Endothelial cell of umbilical vein (primary cell): ENCODE measurements around the gene AGO1. TPM values are rescaled to one million over a fixed set of nuclear protein-coding genes. Genes with fewer than 3 reads are reported as not detected.

Experiments
- BruUV-seq: library from RNA; stranded (reverse); fragments of 400-500 nt; replicated peaks from 2 replicates; lab custom pipeline; 2021; lab: Mats Ljungman, UMichigan
- CTCF ChIA-PET: fragments of 300-600, 350-600 bp; sonication (Branson Sonifier 250); formaldehyde crosslinking; loops from one replicate; lab custom pipeline; 2021; ENCODE audit warnings: antibody characterized with exemption, inconsistent platforms; lab: Charles Lee
- POLR2A ChIA-PET: fragments of 300-600, 350-600 bp; sonication (Branson Sonifier 250); formaldehyde crosslinking; loops from one replicate; lab custom pipeline; 2021; ENCODE audit warnings: antibody characterized with exemption, inconsistent platforms; lab: Charles Lee
- DNase-seq: peaks from one replicate; pipeline ENCODE4 v3.0.0-alpha.2; 2011; ENCODE audit warnings: low read depth, low spot score
- FAIRE-seq: peaks from 2 replicates; lab custom pipeline; 2011; peaks lifted over from hg19 to GRCh38; lab: Jason Lieb, UNC
- H2AFZ ChIP-seq: 2 replicates; pipeline ENCODE4 v1.6.0; 2012; ENCODE audit warnings: low read depth, low read length, control low read depth, inconsistent platforms
- H3K27ac ChIP-seq: 2 replicates; pipeline ENCODE4 v1.5.1; 2011; ENCODE audit warnings: low read depth, mild to moderate bottlenecking, control low read depth, low read length, moderate library complexity; ENCODE audit not compliant: insufficient read depth
- H3K27me3 ChIP-seq, 2 experiments: 2 replicates each; pipeline versions ENCODE4 v1.6.0 to v1.6.1; 2011; ENCODE audit warnings: low read length in 2 of 2, mixed read lengths in 1 of 2; ENCODE audit not compliant: control insufficient read depth in 2 of 2, insufficient read depth in 2 of 2
- H3K36me3 ChIP-seq, 2 experiments: 2 replicates in 1 of 2; 3 replicates in 1 of 2; pipeline ENCODE4 v1.5.1; 2011; ENCODE audit warnings: low read length in 2 of 2, mild to moderate bottlenecking in 1 of 2, moderate library complexity in 1 of 2; ENCODE audit not compliant: control insufficient read depth in 2 of 2, insufficient read depth in 2 of 2; ENCODE audit errors: extremely low read depth in 1 of 2
- H3K4me1 ChIP-seq: 3 replicates; pipeline ENCODE4 v1.5.1; 2011; ENCODE audit warnings: mild to moderate bottlenecking, low read length; ENCODE audit not compliant: control insufficient read depth, insufficient read depth; ENCODE audit errors: extremely low read depth
- H3K4me2 ChIP-seq: 2 replicates; pipeline ENCODE4 v1.6.1; 2011; ENCODE audit warnings: low read length, control low read depth, mixed read lengths; ENCODE audit not compliant: insufficient read depth
- H3K4me3 ChIP-seq, 3 experiments: fragments of 200-600 bp in 1 of 3; sonication (generic), shearing (Covaris generic) in 1 of 3; replicated peaks in 1 of 3; 2 replicates each; pipeline ENCODE4 v1.5.1; 2011 to 2016; ENCODE audit warnings: control low read depth in 3 of 3, low read length in 3 of 3, mild to moderate bottlenecking in 2 of 3, inconsistent platforms in 1 of 3, low read depth in 1 of 3, moderate library complexity in 1 of 3; ENCODE audit not compliant: insufficient read depth in 1 of 3
- H3K79me2 ChIP-seq: 2 replicates; pipeline ENCODE4 v1.6.0; 2012; ENCODE audit warnings: low read length, inconsistent platforms; ENCODE audit not compliant: control insufficient read depth, insufficient read depth
- H3K9ac ChIP-seq: replicated peaks from 2 replicates; pipeline ENCODE3; 2011; ENCODE audit warnings: low read length, control low read depth; ENCODE audit not compliant: insufficient read depth; ENCODE audit errors: extremely low read depth
- H3K9me1 ChIP-seq: replicated peaks from 3 replicates; pipeline ENCODE4 v1.6.0; 2011; ENCODE audit warnings: mild to moderate bottlenecking, low read length; ENCODE audit not compliant: control insufficient read depth, insufficient read depth; ENCODE audit errors: extremely low read depth
- H3K9me3 ChIP-seq: replicated peaks from 2 replicates; pipeline ENCODE4 v1.5.1; 2012; ENCODE audit warnings: low read length, inconsistent platforms; ENCODE audit not compliant: control insufficient read depth, insufficient read depth
- H4K20me1 ChIP-seq: replicated peaks from 2 replicates; pipeline ENCODE3; 2011; ENCODE audit warnings: mild to moderate bottlenecking, low read length; ENCODE audit not compliant: control insufficient read depth, insufficient read depth; ENCODE audit errors: extremely low read depth
- CTCF ChIP-seq, 2 donors: IDR thresholded peaks; 1 replicate in 1 of 2; 2 replicates in 1 of 2; pipeline ENCODE4 v1.5.1; 2011; ENCODE audit warnings: low read length in 2 of 2, mild to moderate bottlenecking in 2 of 2, moderate library complexity in 2 of 2, control low read depth in 1 of 2, inconsistent platforms in 1 of 2, low read depth in 1 of 2; ENCODE audit not compliant: insufficient read depth in 1 of 2; ENCODE audit errors: extremely low read depth in 1 of 2
- EZH2 ChIP-seq: IDR thresholded peaks from 2 replicates; pipeline ENCODE4 v1.6.1; 2012; ENCODE audit warnings: borderline replicate concordance, low read depth, mild to moderate bottlenecking, moderate library complexity, low read length, inconsistent platforms; ENCODE audit not compliant: severe bottlenecking
- FOS ChIP-seq: IDR thresholded peaks from 2 replicates; pipeline ENCODE4 v1.6.1; 2011; ENCODE audit warnings: mild to moderate bottlenecking, low read length, moderate library complexity, borderline replicate concordance; ENCODE audit not compliant: insufficient read depth
- GATA2 ChIP-seq: IDR thresholded peaks from 2 replicates; pipeline ENCODE4 v1.7.0; 2011; ENCODE audit warnings: low read depth, mild to moderate bottlenecking, moderate library complexity, mixed read lengths, low read length; ENCODE audit not compliant: insufficient read length, insufficient read depth
- JUN ChIP-seq: IDR thresholded peaks from 2 replicates; pipeline ENCODE4 v1.6.1; 2011; ENCODE audit warnings: borderline replicate concordance, low read depth; ENCODE audit not compliant: insufficient read length, insufficient read depth
- MAX ChIP-seq: IDR thresholded peaks from 2 replicates; pipeline ENCODE4 v1.6.1; 2011; ENCODE audit not compliant: insufficient read depth, insufficient read length
- MYC ChIP-seq: IDR thresholded peaks from one replicate; pipeline ENCODE4 v1.6.1; 2011; ENCODE audit warnings: mild to moderate bottlenecking, low read depth, low read length
- POLR2A ChIP-seq: IDR thresholded peaks from 2 replicates; pipeline ENCODE4 v1.6.1; 2012; ENCODE audit warnings: low read depth, mild to moderate bottlenecking, control low read depth, low read length
- POLR2AphosphoS5 ChIP-seq: IDR thresholded peaks from 2 replicates; pipeline ENCODE4 v1.6.1; 2012; ENCODE audit warnings: low read depth, mild to moderate bottlenecking, control low read depth, low read length, moderate library complexity; ENCODE audit not compliant: insufficient read depth
- dilution Hi-C: fragments of 300-500 bp; cut with MboI; formaldehyde crosslinking; loops from one replicate; pipeline ENCODE4 v1.15.0; 2019; ENCODE audit warnings: low sequenced_read_pairs; ENCODE audit not compliant: extremely low pct_ligation_motif_present
- intact Hi-C: fragments of 100-400 bp; cut with micrococcal nuclease; formaldehyde crosslinking; loops from one replicate; pipeline ENCODE4 v1.10.0; 2022
- polyA plus RNA-seq, 4 experiments: library from polyadenylated mRNA; depleted of rRNA in 3 of 4; stranded (reverse) in 3 of 4; unstranded in 1 of 4; fragments of >200 nt; gene quantifications; 2 replicates each; pipeline versions ENCODE4 v1.2.1 to v1.2.3, GENCODE V29; 2011 to 2012; ENCODE audit warnings: missing spikeins in 1 of 4
- total RNA-seq: library from RNA; stranded (reverse); gene quantifications from 2 replicates; pipeline ENCODE4 v1.2.3, GENCODE V29; 2021

The AGO1 gene
- total and polyA plus RNA-seq, 2 donors (not counting 3 experiments of a cell fraction or from before 2014, with no cell fraction given) = 10.8 to 31.0 TPM

DNA sequence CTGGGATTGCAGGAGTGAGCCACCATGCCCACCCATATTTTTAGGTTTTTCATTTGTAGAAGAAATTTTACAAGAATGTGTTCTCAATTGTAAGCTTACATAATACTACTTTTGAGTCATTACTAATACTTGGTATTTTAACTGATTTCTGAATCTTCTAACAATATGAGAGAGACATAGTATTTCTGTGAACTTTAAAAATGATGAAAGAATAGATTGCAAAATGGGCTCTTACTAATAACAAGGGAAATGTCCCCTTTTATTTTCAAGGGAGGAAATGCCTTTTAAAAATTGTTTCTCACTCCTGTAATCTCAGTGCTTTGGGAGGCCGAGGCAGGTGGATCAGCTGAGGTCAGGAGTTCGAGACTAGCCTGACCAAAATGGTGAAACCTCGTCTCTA lies 53.8 kb downstream of the AGO1 start:
- H3K36me3 ChIP-seq = no peaks in the 10 kb centered on the region
- peaks cover 11% of the 10 kb centered on the region for H3K4me1 ChIP-seq
- no peak overlapping the region for H3K9ac ChIP-seq
- H3K27ac ChIP-seq = no peak overlapping the region
- no peak overlapping the region for H3K4me2 ChIP-seq
- POLR2A ChIA-PET = no interaction called here
- H3K4me3 ChIP-seq = no peak overlapping the region
- intact Hi-C loops (no loop called here), dilution Hi-C loops (no loop called here)
- no peaks in the 10 kb centered on the region for H3K9me3 ChIP-seq
- TF ChIP-seq POLR2A (no peak), CTCF (IDR thresholded peaks at IDR 0.05; ENCODE audit: extremely low read depth in 1 of 2, insufficient read depth in 1 of 2, low read depth in 1 of 2, low read length in 2 of 2) (no peak), JUN (no peak), GATA2 (no peak), POLR2AphosphoS5 (no peak)
- no peaks in the 10 kb centered on the region for H3K27me3 ChIP-seq
- peaks cover 76% of the 10 kb centered on the region for H3K79me2 ChIP-seq
- H3K9me1 ChIP-seq = no peaks in the 10 kb centered on the region
- H2AFZ ChIP-seq = no peak overlapping the region
- DNase-seq (no peak), FAIRE-seq (no peak)
- BruUV-seq = no TSS peak
- CTCF ChIA-PET = no interaction called here
- H4K20me1 ChIP-seq = no peaks in the 10 kb centered on the region

DNA sequence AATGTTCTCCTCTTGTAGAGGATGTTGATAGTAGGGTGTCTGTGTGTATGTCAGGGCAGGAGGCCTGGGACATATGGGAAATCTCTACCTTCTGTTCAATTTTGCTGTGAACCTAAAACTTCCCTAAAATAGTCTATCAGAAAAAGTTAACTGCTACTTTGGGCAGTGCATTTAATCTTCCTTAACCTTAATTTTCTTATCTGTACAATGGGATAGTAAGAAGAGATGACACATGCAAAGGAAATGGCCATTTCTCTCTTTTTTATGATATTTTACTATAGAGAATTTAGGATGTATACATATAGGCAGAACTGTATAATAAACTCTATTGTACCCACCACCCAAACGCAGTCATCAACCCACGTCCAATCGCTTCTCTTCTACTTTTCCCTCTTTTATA lies 56.5 kb downstream of the AGO1 start:
- no peak overlapping the region for H3K9ac ChIP-seq
- dilution Hi-C loops (no loop called here), intact Hi-C loops (no loop called here)
- H4K20me1 ChIP-seq = no peaks in the 10 kb centered on the region
- H3K4me2 ChIP-seq = no peak overlapping the region
- no peaks in the 10 kb centered on the region for H3K36me3 ChIP-seq
- H3K27me3 ChIP-seq = no peaks in the 10 kb centered on the region
- no peak overlapping the region for H3K4me3 ChIP-seq
- DNase-seq = no peak
- POLR2A ChIA-PET = no interaction called here
- H3K9me3 ChIP-seq = no peaks in the 10 kb centered on the region
- FAIRE-seq = no peak
- no peaks in the 10 kb centered on the region for H3K9me1 ChIP-seq
- TF ChIP-seq EZH2 = no peak
- TF ChIP-seq MYC = no peak
- TF ChIP-seq POLR2AphosphoS5 = no peak
- no peak for TF ChIP-seq POLR2A
- TF ChIP-seq FOS = no peak
- TF ChIP-seq MAX = no peak
- BruUV-seq = no TSS peak
- H3K27ac ChIP-seq = no peak overlapping the region
- CTCF ChIA-PET = no interaction called here
- no peak overlapping the region for H2AFZ ChIP-seq
- H3K4me1 ChIP-seq = no peaks in the 10 kb centered on the region
- peaks cover 72% of the 10 kb centered on the region for H3K79me2 ChIP-seq
